Hippocampal formation (tissue), 2 donors: ENCODE data around the gene OR6V1.
"Not testable (repeated sequence)": the region's sequence is repeated elsewhere in the genome, so short reads cannot be mapped to it uniquely, and the experiment has no call there.

Source experiments
- DNase-seq, 2 donors: peaks; one replicate each; lab custom pipeline; 2025; lab: John Stamatoyannopoulos, UW

OR6V1 gene

GRCh38 chr7:143042790-143043271 lies 9.3 kb upstream of the OR6V1 start:
- DNase-seq: no peak

- DNase-seq: no peak
Measured at GRCh38 chr7:143043391-143043790, 8.8 kb upstream of the OR6V1 start.

- DNase-seq: no peak
Measured at GRCh38 chr7:143046426-143046851, 5.7 kb upstream of the OR6V1 start.

- no peak for DNase-seq
Measured at GRCh38 chr7:143047326-143047725, 4.8 kb upstream of the OR6V1 start.

- DNase-seq: no peak
Measured at GRCh38 chr7:143048827-143049226, 3.3 kb upstream of the OR6V1 start.

GRCh38 chr7:143049362-143049761 lies 2.8 kb upstream of the OR6V1 start:
- DNase-seq: no peak

- no peak for DNase-seq
Measured at GRCh38 chr7:143050931-143051330, 1.2 kb upstream of the OR6V1 start.

GRCh38 chr7:143054621-143055020 lies 2.5 kb downstream of the OR6V1 start:
- no peak for DNase-seq

- no peak for DNase-seq
Measured at GRCh38 chr7:143055754-143056153, 3.6 kb downstream of the OR6V1 start.

- DNase-seq: no peak
Measured at GRCh38 chr7:143063741-143064140, 11.6 kb downstream of the OR6V1 start.

- DNase-seq: no peak
Measured at GRCh38 chr7:143068446-143068845, 16.3 kb downstream of the OR6V1 start.

- DNase-seq: no peak
Measured at GRCh38 chr7:143069912-143070500, 17.9 kb downstream of the OR6V1 start.

- no peak for DNase-seq
Measured at GRCh38 chr7:143073556-143073955, 21.4 kb downstream of the OR6V1 start.

GRCh38 chr7:143074141-143074540 lies 22.0 kb downstream of the OR6V1 start:
- DNase-seq: no peak

- no peak for DNase-seq
Measured at GRCh38 chr7:143085109-143085508, 33.0 kb downstream of the OR6V1 start.

GRCh38 chr7:143085610-143086009 lies 33.5 kb downstream of the OR6V1 start:
- DNase-seq: not testable (repeated sequence)

- DNase-seq: not testable (repeated sequence)
Measured at GRCh38 chr7:143088549-143089231, 36.5 kb downstream of the OR6V1 start.

- DNase-seq: no peak
Measured at GRCh38 chr7:143096146-143096545, 44.0 kb downstream of the OR6V1 start.

GRCh38 chr7:143099579-143099978 lies 47.4 kb downstream of the OR6V1 start:
- not testable (repeated sequence) for DNase-seq
